ENCODE measurements around the gene ARSK. TPM values are rescaled to one million over a fixed set of nuclear protein-coding genes. Genes with fewer than 3 reads are reported as not detected.

The ARSK gene
- total RNA-seq, 5 donors from 2014 or later (not counting 1 experiment from before 2014, with no cell fraction given): 4.2 to 6.9 (median 6.2) TPM

DNA sequence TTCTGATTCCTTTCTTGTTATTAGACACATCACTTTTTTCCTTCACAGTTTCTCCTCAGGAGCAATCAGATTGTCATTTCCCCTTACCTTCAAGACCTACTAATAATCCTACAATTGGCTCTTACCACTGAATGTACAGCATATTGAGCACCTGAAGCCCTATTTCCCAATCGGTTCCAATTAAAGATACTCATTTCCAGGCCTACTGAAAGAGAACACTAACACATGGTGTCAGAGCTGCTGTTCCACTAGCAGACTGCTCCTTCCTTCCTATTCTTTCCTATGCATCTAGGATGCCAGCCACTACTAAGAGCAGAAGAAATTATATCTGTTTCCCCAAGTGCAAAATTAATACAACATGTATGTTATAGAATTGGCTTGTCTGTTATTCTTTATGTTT, 34.7 kb upstream of the ARSK start:
- H3K4me3 ChIP-seq (ENCODE audit: control insufficient read depth in 1 of 2, extremely low read depth in 1 of 2, low read length in 1 of 2): no peak overlapping the region
- Mint-ChIP-seq H3K4me1 (no peaks in the 10 kb centered on the region), H3K9me3 (no peaks in the 10 kb centered on the region), H3K27me3 (no peaks in the 10 kb centered on the region), H3K27ac (no peak overlapping the region), H3K4me3 (no peak overlapping the region), H3K36me3 (peaks cover 51% of the 10 kb centered on the region)
- ChIA-PET CTCF (no interaction called here), POLR2A (interaction anchor here in 1 of 2 donors (0.6 kb wide), 1 partner anchor 39 kb away, joined by 3 read pairs; no protein-coding TSS in a partner anchor)
- ATAC-seq (replicated peaks in 1 of 4): no peak
- peaks cover 0 to 64% of the 10 kb centered on the region in 2 donors for H3K36me3 ChIP-seq (ENCODE audit: control insufficient read depth in 2 of 2, extremely low read depth in 1 of 2, insufficient read depth in 1 of 2, low read length in 1 of 2)
- no peak for DNase-seq
- no peak overlapping the region for H3K27ac ChIP-seq (ENCODE audit: low read length)
- no peaks in the 10 kb centered on the region for H3K9me3 ChIP-seq
- 88% methylated on average over 1 of the region's 1 CpG for WGBS (ENCODE audit: insufficient coverage)
- H3K27me3 ChIP-seq (replicated peaks in 1 of 2; ENCODE audit: control insufficient read depth in 2 of 2, extremely low read depth in 1 of 2, insufficient read depth in 2 of 2, low read length in 1 of 2): no peaks in the 10 kb centered on the region
- H3K4me1 ChIP-seq (ENCODE audit: control insufficient read depth in 1 of 2, extremely low read depth in 1 of 2, insufficient read depth in 2 of 2, low read length in 2 of 2): no peaks in the 10 kb centered on the region

DNA sequence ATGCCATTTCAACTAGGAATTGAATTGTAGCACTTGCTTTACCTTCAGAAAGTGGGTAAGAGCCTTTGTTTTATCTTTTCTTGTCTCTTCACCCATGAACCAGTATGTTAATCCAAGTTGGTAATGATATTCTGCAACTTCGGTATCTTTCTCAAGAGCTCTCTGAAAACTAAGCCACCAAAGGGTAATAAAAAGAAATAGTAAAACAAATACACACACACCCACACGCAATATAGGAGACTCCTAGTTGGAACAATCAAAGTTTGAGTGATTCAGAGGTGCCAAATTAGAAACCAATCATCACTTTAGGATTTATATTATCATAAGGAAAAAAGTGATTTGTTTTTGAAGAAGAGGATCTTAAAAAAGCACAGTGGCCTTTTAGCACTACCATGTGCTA, 30.5 kb upstream of the ARSK start:
- peaks cover 0 to 59% of the 10 kb centered on the region in 2 donors for H3K36me3 ChIP-seq (ENCODE audit: control insufficient read depth in 2 of 2, extremely low read depth in 1 of 2, insufficient read depth in 1 of 2, low read length in 1 of 2)
- H3K27ac Mint-ChIP-seq: no peak overlapping the region
- no peaks in the 10 kb centered on the region for H3K9me3 ChIP-seq
- peaks cover 5 to 10% (median 7%) of the 10 kb centered on the region in 3 donors for H3K4me1 Mint-ChIP-seq
- no peak overlapping the region for H3K4me3 Mint-ChIP-seq
- ChIA-PET POLR2A (interaction anchor here in 1 of 2 donors (0.5 kb wide), 1 partner anchor 1625 kb away, joined by 3 read pairs; no protein-coding TSS in a partner anchor), CTCF (interaction anchor here in 1 of 2 donors (0.5 kb wide), 1 partner anchor 17 kb away, joined by 3 read pairs; no protein-coding TSS in a partner anchor)
- peaks cover 56% of the 10 kb centered on the region for H3K36me3 Mint-ChIP-seq
- no peaks in the 10 kb centered on the region for H3K27me3 Mint-ChIP-seq
- no peaks in the 10 kb centered on the region for H3K27me3 ChIP-seq (replicated peaks in 1 of 2; ENCODE audit: control insufficient read depth in 2 of 2, extremely low read depth in 1 of 2, insufficient read depth in 2 of 2, low read length in 1 of 2)
- peaks cover 0 to 2% of the 10 kb centered on the region in 2 experiments for H3K4me1 ChIP-seq (ENCODE audit: control insufficient read depth in 1 of 2, extremely low read depth in 1 of 2, insufficient read depth in 2 of 2, low read length in 2 of 2)
- H3K4me3 ChIP-seq (ENCODE audit: control insufficient read depth in 1 of 2, extremely low read depth in 1 of 2, low read length in 1 of 2): no peak overlapping the region
- no peak overlapping the region for H3K27ac ChIP-seq (ENCODE audit: low read length)
- H3K9me3 Mint-ChIP-seq: no peaks in the 10 kb centered on the region
- no CpG with 5 or more reads among the region's 2 CpGs for WGBS (ENCODE audit: insufficient coverage)
- no peak for ATAC-seq (replicated peaks in 1 of 4)
- DNase-seq: no peak

DNA sequence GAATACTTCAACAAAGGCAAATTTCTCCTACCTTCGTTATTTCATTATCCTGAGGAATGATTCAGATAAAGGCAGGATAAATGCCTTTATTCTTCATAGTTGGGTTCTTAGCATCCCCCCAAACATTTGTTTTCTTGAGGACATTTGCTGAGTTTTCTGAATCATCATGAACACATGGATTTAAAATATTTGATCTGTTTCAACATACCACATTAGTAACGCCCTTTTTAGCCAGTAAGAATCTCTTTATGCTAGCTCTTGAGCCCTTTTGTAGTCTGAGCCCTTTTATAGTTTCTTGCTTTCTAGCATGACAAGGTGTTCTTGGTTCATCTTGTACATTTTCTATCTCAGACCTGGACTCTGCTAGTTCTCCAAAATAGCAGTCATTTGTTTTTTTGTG, 28.0 kb upstream of the ARSK start:
- no peak overlapping the region for H3K27ac Mint-ChIP-seq
- H3K27me3 ChIP-seq (replicated peaks in 1 of 2; ENCODE audit: control insufficient read depth in 2 of 2, extremely low read depth in 1 of 2, insufficient read depth in 2 of 2, low read length in 1 of 2): no peaks in the 10 kb centered on the region
- no peak overlapping the region for H3K4me3 ChIP-seq (ENCODE audit: control insufficient read depth in 1 of 2, extremely low read depth in 1 of 2, low read length in 1 of 2)
- H3K4me1 Mint-ChIP-seq: peaks cover 5 to 10% (median 7%) of the 10 kb centered on the region in 3 donors
- ChIA-PET CTCF (no interaction called here), POLR2A (interaction anchor here in 1 of 2 donors (0.7 kb wide), 1 partner anchor 64 kb away, joined by 4 read pairs; no protein-coding TSS in a partner anchor)
- ATAC-seq (replicated peaks in 1 of 4) (no peak), DNase-seq (no peak)
- H3K27me3 Mint-ChIP-seq: no peaks in the 10 kb centered on the region
- H3K9me3 Mint-ChIP-seq: no peaks in the 10 kb centered on the region
- peaks cover 0 to 65% of the 10 kb centered on the region in 2 donors for H3K36me3 ChIP-seq (ENCODE audit: control insufficient read depth in 2 of 2, extremely low read depth in 1 of 2, insufficient read depth in 1 of 2, low read length in 1 of 2)
- WGBS (ENCODE audit: insufficient coverage): no CpG with 5 or more reads among the region's 2 CpGs
- no peak overlapping the region for H3K4me3 Mint-ChIP-seq
- H3K4me1 ChIP-seq (ENCODE audit: control insufficient read depth in 1 of 2, extremely low read depth in 1 of 2, insufficient read depth in 2 of 2, low read length in 2 of 2): peaks cover 0 to 2% of the 10 kb centered on the region in 2 experiments
- peaks cover 48% of the 10 kb centered on the region for H3K36me3 Mint-ChIP-seq
- H3K9me3 ChIP-seq: no peaks in the 10 kb centered on the region
- H3K27ac ChIP-seq (ENCODE audit: low read length): no peak overlapping the region

DNA sequence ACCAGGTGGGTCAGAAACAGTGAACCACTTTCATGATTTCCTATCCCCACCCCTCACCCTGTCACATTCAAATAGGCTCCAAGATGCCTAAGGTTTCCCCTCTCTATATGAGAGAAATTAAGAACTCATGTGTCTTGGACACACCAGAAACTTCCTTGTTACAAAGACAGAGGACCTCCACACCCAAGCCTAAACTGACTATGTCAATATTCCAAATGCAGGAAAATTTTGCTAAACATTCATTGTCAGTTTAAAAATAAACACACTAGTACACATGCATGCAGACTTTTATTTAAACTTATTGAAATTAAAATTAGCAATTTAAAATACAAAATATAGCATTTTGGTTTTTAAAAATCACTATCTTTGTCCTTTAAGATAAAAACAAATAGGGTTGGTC, 26.3 kb upstream of the ARSK start:
- DNase-seq (no peak), ATAC-seq (replicated peaks in 1 of 4) (no peak)
- POLR2A ChIA-PET: no interaction called here
- Histone ChIP-seq H3K27me3 (replicated peaks in 1 of 2; ENCODE audit: control insufficient read depth in 2 of 2, extremely low read depth in 1 of 2, insufficient read depth in 2 of 2, low read length in 1 of 2) (no peaks in the 10 kb centered on the region), H3K4me3 (ENCODE audit: control insufficient read depth in 1 of 2, extremely low read depth in 1 of 2, low read length in 1 of 2) (no peak overlapping the region), H3K9me3 (no peaks in the 10 kb centered on the region), H3K36me3 (ENCODE audit: control insufficient read depth in 2 of 2, extremely low read depth in 1 of 2, insufficient read depth in 1 of 2, low read length in 1 of 2) (peaks cover 0 to 63% of the 10 kb centered on the region in 2 donors), H3K4me1 (ENCODE audit: control insufficient read depth in 1 of 2, extremely low read depth in 1 of 2, insufficient read depth in 2 of 2, low read length in 2 of 2) (peaks cover 0 to 2% of the 10 kb centered on the region in 2 experiments), H3K27ac (ENCODE audit: low read length) (no peak overlapping the region)
- H3K36me3 Mint-ChIP-seq: peaks cover 46% of the 10 kb centered on the region
- CTCF ChIA-PET: no interaction called here
- no peak overlapping the region for H3K4me3 Mint-ChIP-seq
- H3K9me3 Mint-ChIP-seq: no peaks in the 10 kb centered on the region
- H3K27ac Mint-ChIP-seq: no peak overlapping the region
- peaks cover 7 to 13% (median 7%) of the 10 kb centered on the region in 3 donors for H3K4me1 Mint-ChIP-seq
- no peaks in the 10 kb centered on the region for H3K27me3 Mint-ChIP-seq

DNA sequence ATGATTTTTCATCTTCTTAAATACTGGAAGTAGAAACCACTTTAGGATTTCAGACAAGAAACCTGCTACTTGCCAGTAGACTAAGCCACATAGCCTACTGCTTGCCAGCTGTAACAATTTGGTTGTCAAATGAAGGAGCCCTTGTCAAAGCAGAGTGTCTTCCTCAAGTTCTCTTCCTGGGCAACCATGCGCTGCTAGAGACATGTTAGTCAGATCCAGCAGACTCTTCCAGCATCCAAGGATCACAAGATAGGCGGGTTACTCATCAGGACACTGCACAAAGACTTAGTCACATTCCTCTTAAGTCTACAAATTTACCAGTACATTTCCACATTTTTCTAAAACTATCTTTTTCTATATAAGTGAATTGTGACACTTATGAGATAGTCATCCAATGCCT, 24.5 kb upstream of the ARSK start:
- peaks cover 0 to 55% of the 10 kb centered on the region in 2 donors for H3K36me3 ChIP-seq (ENCODE audit: control insufficient read depth in 2 of 2, extremely low read depth in 1 of 2, insufficient read depth in 1 of 2, low read length in 1 of 2)
- CTCF ChIA-PET: no interaction called here

DNA sequence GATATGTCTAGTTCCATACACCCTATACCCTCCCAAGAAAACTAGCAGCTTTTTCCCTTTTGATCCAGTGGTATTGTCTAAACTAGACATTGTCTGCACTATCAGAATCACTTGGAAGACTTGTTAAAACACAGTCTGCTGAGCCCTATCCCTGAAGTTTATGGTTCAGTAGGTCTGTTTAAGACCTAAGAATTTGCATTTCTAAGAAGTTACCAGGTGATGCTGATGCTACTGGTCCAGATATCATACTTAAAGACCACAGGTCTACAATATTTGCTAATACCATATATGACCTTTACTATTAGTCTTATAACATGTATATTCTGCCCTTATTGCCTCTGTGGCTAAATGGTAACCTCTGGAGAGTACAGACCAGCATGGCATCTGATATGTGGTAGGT, 23.4 kb upstream of the ARSK start:
- peaks cover 16 to 25% (median 17%) of the 10 kb centered on the region in 3 donors for H3K4me1 Mint-ChIP-seq
- no peak overlapping the region for H3K4me3 ChIP-seq (ENCODE audit: control insufficient read depth in 1 of 2, extremely low read depth in 1 of 2, low read length in 1 of 2)
- no peaks in the 10 kb centered on the region for H3K9me3 Mint-ChIP-seq
- H3K36me3 ChIP-seq (ENCODE audit: control insufficient read depth in 2 of 2, extremely low read depth in 1 of 2, insufficient read depth in 1 of 2, low read length in 1 of 2): peaks cover 0 to 64% of the 10 kb centered on the region in 2 donors
- no peaks in the 10 kb centered on the region for H3K27me3 Mint-ChIP-seq
- no peak overlapping the region for H3K27ac ChIP-seq (ENCODE audit: low read length)
- no peak for ATAC-seq (replicated peaks in 1 of 4)
- POLR2A ChIA-PET: interaction anchor here in 1 of 2 donors (0.7 kb wide), 1 partner anchor 125 kb away, joined by 4 read pairs; no protein-coding TSS in a partner anchor
- peaks cover 60% of the 10 kb centered on the region for H3K36me3 Mint-ChIP-seq
- no peaks in the 10 kb centered on the region for H3K27me3 ChIP-seq (replicated peaks in 1 of 2; ENCODE audit: control insufficient read depth in 2 of 2, extremely low read depth in 1 of 2, insufficient read depth in 2 of 2, low read length in 1 of 2)
- no peak overlapping the region for H3K27ac Mint-ChIP-seq
- no peak overlapping the region for H3K4me3 Mint-ChIP-seq
- no peak for DNase-seq
- no peaks in the 10 kb centered on the region for H3K9me3 ChIP-seq
- H3K4me1 ChIP-seq (ENCODE audit: control insufficient read depth in 1 of 2, extremely low read depth in 1 of 2, insufficient read depth in 2 of 2, low read length in 2 of 2): peaks cover 0 to 2% of the 10 kb centered on the region in 2 experiments
- CTCF ChIA-PET: interaction anchor here (0.6 to 0.9 kb wide), 2 partner anchors 10 to 44 kb away, joined by 3 read pairs; no protein-coding TSS in a partner anchor

More for the DNA sequence above, 24.5 kb upstream of the ARSK start:
- H3K4me3 Mint-ChIP-seq: no peak overlapping the region
- H3K27ac Mint-ChIP-seq: no peak overlapping the region
- 100% methylated on average over 1 of the region's 2 CpGs for WGBS (ENCODE audit: insufficient coverage)
- H3K9me3 Mint-ChIP-seq: no peaks in the 10 kb centered on the region
- H3K27ac ChIP-seq (ENCODE audit: low read length): no peak overlapping the region
- ATAC-seq (replicated peaks in 1 of 4) (no peak), DNase-seq (no peak)
- peaks cover 56% of the 10 kb centered on the region for H3K36me3 Mint-ChIP-seq
- no peaks in the 10 kb centered on the region for H3K27me3 ChIP-seq (replicated peaks in 1 of 2; ENCODE audit: control insufficient read depth in 2 of 2, extremely low read depth in 1 of 2, insufficient read depth in 2 of 2, low read length in 1 of 2)
- H3K9me3 ChIP-seq: no peaks in the 10 kb centered on the region
- no peaks in the 10 kb centered on the region for H3K27me3 Mint-ChIP-seq
- peaks cover 0 to 2% of the 10 kb centered on the region in 2 experiments for H3K4me1 ChIP-seq (ENCODE audit: control insufficient read depth in 1 of 2, extremely low read depth in 1 of 2, insufficient read depth in 2 of 2, low read length in 2 of 2)
- H3K4me3 ChIP-seq (ENCODE audit: control insufficient read depth in 1 of 2, extremely low read depth in 1 of 2, low read length in 1 of 2): no peak overlapping the region
- peaks cover 16 to 24% (median 17%) of the 10 kb centered on the region in 3 donors for H3K4me1 Mint-ChIP-seq
- POLR2A ChIA-PET: no interaction called here

Measured in T-cell (primary cell).